Lower leg skin (tissue), 4 donors: Measurements from ENCODE around the gene ANO2. TPM values are rescaled to one million over a fixed set of nuclear protein-coding genes. Genes with fewer than 3 reads are reported as not detected.

ENCODE experiments used
- DNase-seq, 2 donors: peaks; one replicate each; pipeline ENCODE4 v3.0.0-alpha.2; 2019; ENCODE audit warnings: low spot score in 2 of 2
- H3K4me3 ChIP-seq: fragments of 200-600 bp; sonication (generic); 2 replicates; pipeline ENCODE4 v1.5.1; 2017; ENCODE audit warnings: mild to moderate bottlenecking, low read depth; ENCODE audit not compliant: poor library complexity, severe bottlenecking
- POLR2A ChIP-seq, 2 donors: fragments of 450-650 bp; IDR thresholded peaks; one replicate each; pipeline ENCODE4 v1.6.1; 2016 to 2017; ENCODE audit warnings: antibody characterized with exemption in 2 of 2, mild to moderate bottlenecking in 1 of 2, moderate library complexity in 1 of 2
- WGBS, 2 donors: methylation state at CpG; one replicate each; pipeline ENCODE4 v1.1.5; 2018; 5-methylcytosine and 5-hydroxymethylcytosine counted together
- intact Hi-C: fragments of 100-400 bp; cut with DNase I; formaldehyde crosslinking; loops from one replicate; pipeline ENCODE4 v1.15.0; 2023; ENCODE audit warnings: low total_unique reads
- total RNA-seq, 4 donors: library from RNA; depleted of rRNA; stranded (reverse); fragments of >200 nt; gene quantifications; one replicate each; pipeline ENCODE4 v1.1.0, GENCODE V29; 2016
- TF ChIP-seq, protein P1 (sequence below), 3 donors: fragments of 450-650 bp; IDR thresholded peaks; one replicate each; pipeline ENCODE4 v1.5.1; 2016; ENCODE audit warnings: antibody characterized with exemption in 3 of 3, mild to moderate bottlenecking in 3 of 3, moderate library complexity in 2 of 3

The ANO2 gene
- total RNA-seq, 4 donors from 2014 or later = 0.76 to 2.6 (median 1.8) TPM

DNA sequence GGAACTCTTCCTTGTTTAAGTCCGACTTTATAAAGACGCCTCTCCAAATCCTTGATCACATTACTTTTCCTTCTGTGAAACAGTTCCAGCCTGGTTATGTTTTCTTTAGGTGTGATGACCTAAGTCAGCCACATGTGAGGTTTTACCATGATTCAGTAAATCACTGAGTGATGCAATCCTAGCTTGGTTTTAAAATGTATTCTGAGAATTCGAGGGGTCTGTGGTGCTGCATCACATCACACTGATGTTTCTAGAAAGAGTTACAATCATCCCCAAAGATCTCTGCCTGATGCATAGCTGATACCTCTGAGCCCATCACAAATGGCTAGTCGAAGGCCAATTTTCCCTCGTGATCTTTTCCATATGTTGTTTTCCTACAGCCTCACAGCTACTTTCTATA lies 152.7 kb downstream of the ANO2 start:
- H3K4me3 ChIP-seq = no peak overlapping the region
- TF ChIP-seq, protein P1, sequence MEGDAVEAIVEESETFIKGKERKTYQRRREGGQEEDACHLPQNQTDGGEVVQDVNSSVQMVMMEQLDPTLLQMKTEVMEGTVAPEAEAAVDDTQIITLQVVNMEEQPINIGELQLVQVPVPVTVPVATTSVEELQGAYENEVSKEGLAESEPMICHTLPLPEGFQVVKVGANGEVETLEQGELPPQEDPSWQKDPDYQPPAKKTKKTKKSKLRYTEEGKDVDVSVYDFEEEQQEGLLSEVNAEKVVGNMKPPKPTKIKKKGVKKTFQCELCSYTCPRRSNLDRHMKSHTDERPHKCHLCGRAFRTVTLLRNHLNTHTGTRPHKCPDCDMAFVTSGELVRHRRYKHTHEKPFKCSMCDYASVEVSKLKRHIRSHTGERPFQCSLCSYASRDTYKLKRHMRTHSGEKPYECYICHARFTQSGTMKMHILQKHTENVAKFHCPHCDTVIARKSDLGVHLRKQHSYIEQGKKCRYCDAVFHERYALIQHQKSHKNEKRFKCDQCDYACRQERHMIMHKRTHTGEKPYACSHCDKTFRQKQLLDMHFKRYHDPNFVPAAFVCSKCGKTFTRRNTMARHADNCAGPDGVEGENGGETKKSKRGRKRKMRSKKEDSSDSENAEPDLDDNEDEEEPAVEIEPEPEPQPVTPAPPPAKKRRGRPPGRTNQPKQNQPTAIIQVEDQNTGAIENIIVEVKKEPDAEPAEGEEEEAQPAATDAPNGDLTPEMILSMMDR (IDR thresholded peaks at IDR 0.05) = no peak
- no peak for TF ChIP-seq POLR2A (IDR thresholded peaks at IDR 0.05)
- WGBS, 2 donors = 87 to 91% methylated on average over 5 of the region's 5 CpGs
- no peak for DNase-seq
- intact Hi-C loops = no loop called here

DNA sequence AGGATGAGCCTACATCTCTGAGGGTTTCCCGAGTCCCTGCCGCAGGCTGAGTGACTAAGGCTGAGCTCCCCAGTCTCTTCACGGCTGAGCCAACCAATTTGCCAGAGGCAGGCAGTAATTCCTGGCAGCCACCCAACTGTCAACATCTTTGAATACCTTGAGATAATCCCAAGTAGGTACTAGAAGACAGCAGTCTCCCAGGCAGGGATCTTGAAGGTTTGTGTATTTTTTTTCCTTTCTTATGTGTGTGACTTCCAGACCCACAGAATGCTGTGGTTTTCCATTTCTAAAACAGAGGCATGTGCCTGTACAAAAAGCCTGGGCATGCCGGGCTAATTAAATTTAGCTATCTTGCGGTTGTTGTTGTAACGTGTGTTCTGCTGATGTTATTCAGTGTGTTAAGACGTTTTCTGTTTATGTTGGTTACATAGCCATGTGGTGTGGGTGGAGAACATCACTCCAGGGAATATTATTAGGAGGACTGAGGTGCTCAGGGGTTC lies 155.5 kb downstream of the ANO2 start:
- peak; percentile 42 to 52 for DNase-seq
- TF ChIP-seq, protein P1 (IDR thresholded peaks at IDR 0.05) = no peak
- no peak for TF ChIP-seq POLR2A (IDR thresholded peaks at IDR 0.05)
- intact Hi-C loops = no loop called here

DNA sequence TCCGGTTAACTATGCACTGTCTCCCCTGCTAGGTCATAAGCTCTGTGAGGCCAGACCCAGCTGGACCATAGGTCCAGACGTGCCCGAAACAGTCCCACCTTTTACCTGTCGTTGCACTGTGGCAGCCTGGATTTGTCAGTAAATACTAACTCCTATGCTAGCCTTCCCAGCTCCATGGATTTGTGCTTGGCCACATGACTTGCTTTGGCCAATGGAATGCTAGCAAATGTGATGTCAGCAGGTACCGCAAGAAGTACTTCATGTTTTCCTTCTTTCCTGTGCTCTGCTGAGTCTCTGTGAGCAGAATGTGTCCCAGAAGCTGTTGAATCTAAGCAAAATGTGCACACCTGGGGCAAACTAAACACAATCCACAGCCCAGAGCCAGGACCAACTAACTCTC lies 157.2 kb downstream of the ANO2 start:
- no peak for TF ChIP-seq POLR2A (IDR thresholded peaks at IDR 0.05)

More for the DNA sequence above, 155.5 kb downstream of the ANO2 start:
- no peak overlapping the region for H3K4me3 ChIP-seq
- 43 to 44% methylated on average over 7 of the region's 7 CpGs for WGBS, 2 donors

DNA sequence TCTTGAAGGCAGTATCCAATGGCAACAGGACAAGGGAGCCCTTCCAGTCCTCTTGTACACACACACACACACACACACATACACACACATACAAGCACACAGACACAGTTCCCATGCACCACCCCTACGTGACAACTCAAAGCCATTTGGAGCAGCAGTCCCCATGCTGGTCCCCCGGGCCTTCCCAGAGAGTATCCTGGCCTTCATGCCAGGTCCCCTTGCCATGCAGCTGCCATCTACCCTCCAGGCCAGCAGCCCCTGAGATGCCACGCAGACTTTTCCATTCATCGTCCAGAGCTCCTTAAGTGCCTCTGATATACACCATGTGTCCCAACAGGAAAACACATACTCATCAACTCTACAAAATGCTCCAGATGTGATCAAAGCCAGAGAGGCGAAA lies 159.5 kb downstream of the ANO2 start:
- 91 to 95% methylated on average over 5 of the region's 5 CpGs for WGBS, 2 donors
- DNase-seq = no peak

More for the DNA sequence above, 157.2 kb downstream of the ANO2 start:
- H3K4me3 ChIP-seq = no peak overlapping the region
- no peak for DNase-seq
- intact Hi-C loops = no loop called here
- 92 to 97% methylated on average over 5 of the region's 5 CpGs for WGBS, 2 donors

DNA sequence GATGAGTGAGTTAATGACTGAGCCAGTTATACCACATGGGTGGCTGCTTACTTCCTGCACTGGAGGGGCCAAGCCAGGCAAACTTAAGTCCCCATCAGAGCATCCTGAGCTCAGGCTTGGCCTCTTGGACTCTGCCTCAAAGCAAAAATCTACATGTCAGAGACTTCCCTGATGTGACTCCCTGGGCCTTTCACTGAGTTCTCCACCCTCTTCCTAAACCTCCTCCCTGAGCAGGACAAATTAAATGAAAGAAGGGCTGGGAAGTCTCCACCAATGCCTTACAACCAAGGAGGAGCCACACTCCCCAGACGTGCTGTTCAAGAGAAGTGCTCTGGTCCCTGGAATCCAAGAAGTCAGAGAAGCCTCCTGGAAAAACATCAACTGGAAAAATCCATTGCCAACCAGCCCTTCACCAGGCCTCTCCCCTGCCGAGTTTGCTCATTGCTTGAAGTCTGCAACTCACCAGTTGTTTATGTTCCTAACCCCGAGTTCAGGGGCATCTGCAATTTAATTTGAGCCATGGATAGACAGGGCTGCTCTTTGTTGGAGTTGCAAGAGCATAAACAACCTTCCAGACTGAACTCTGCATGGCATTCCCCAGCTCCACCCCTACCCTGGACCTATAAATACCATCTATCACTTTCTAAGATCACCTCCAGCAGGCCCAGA lies 160.5 kb downstream of the ANO2 start:
- intact Hi-C loops = no loop called here

More for the DNA sequence above, 159.5 kb downstream of the ANO2 start:
- TF ChIP-seq, protein P1 (IDR thresholded peaks at IDR 0.05) = no peak
- no peak for TF ChIP-seq POLR2A (IDR thresholded peaks at IDR 0.05)
- intact Hi-C loops = no loop called here
- H3K4me3 ChIP-seq = no peak overlapping the region

DNA sequence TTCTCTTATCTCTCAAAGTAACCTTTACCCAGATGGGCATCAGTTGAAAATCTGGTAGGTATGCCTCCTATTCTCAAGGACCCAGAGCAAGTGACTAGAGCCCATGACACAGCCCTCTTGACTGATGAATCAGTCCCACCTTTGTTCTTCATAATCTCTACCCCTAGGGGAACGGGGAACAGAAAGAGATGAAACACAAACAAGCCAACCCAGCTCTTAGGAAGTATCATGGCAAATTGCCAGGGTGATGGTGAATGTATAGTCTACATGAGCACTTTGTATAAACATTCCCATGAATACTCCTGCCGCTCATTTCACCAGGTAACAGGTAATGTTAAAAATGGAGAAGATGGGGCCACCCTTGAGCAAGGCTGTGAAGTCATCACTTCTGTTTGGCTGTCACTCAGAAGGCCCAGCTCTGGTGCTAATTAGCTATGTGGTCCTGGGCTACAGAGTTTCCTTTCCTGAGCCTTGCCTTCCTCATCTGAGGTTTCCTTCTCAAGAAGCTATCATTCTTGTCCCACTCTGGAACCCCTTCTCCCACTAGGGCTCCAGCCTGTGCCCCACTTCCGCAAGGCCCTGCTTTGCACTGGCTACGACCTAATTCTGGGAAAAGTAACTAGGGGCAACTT lies 161.7 kb downstream of the ANO2 start:
- DNase-seq = no peak
- no peak overlapping the region for H3K4me3 ChIP-seq
- TF ChIP-seq POLR2A (IDR thresholded peaks at IDR 0.05) = no peak
- TF ChIP-seq, protein P1 (IDR thresholded peaks at IDR 0.05) = no peak
- intact Hi-C loops = no loop called here
- WGBS, 2 donors = 91 to 93% methylated on average over 4 of the region's 4 CpGs

More for the DNA sequence above, 160.5 kb downstream of the ANO2 start:
- DNase-seq = no peak
- TF ChIP-seq, protein P1 (IDR thresholded peaks at IDR 0.05) = no peak
- no peak for TF ChIP-seq POLR2A (IDR thresholded peaks at IDR 0.05)
- 60 to 61% methylated on average over 3 of the region's 3 CpGs for WGBS, 2 donors
- H3K4me3 ChIP-seq = no peak overlapping the region
